ENCODE data around the gene SCN1B. TPM values are rescaled to one million over a fixed set of nuclear protein-coding genes. Genes with fewer than 3 reads are reported as not detected.

Gene SCN1B
- total RNA-seq, 2 experiments from 2014 or later = 1.4 to 2.3 TPM

DNA sequence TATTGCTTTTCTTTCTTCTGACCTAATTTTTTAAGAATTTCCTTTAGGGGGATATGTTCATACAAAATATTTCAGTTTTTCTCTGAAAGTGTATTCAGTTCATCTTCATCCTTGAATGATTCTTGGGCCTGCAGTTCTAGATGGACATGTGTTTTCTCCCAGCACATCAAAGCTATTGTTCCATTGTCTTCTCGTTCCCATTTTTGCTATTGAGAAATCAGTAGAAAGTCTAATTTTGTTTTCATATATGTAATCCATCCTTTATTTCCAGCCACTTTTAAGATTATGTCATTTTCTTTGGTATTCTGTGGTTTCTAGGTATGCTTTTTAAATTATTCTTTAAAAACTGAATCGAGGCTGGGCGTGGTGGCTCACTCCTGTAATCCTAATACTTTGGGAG is 46.0 kb upstream of the SCN1B start:
- Histone ChIP-seq H3K9me3 (ENCODE audit: control insufficient read depth in 1 of 2, insufficient read depth in 1 of 2, low read length in 2 of 2) (no peaks in the 10 kb centered on the region), H3K4me1 (ENCODE audit: insufficient read depth, low read length) (peaks cover 11% of the 10 kb centered on the region), H3K36me3 (ENCODE audit: insufficient read depth, low read length) (no peaks in the 10 kb centered on the region), H3K27ac (ENCODE audit: low read depth in 1 of 2, low read length in 2 of 2) (no peak overlapping the region), H3K27me3 (ENCODE audit: control insufficient read depth in 1 of 2, insufficient read depth in 2 of 2, low read length in 2 of 2) (no peaks in the 10 kb centered on the region), H3K4me3 (ENCODE audit: low read length) (no peak overlapping the region)
- ATAC-seq (ENCODE audit: poor library complexity) = no peak
- intact Hi-C loops (cut with DNase I, micrococcal nuclease) = no loop called here
- Mint-ChIP-seq H3K27ac (no peak overlapping the region), H3K4me1 (ENCODE audit: low read depth) (peaks cover 16% of the 10 kb centered on the region), H3K4me3 (no peak overlapping the region), H3K36me3 (ENCODE audit: low read depth) (no peaks in the 10 kb centered on the region), H3K27me3 (no peaks in the 10 kb centered on the region), H3K9me3 (no peaks in the 10 kb centered on the region)
- TF ChIP-seq, protein P1, sequence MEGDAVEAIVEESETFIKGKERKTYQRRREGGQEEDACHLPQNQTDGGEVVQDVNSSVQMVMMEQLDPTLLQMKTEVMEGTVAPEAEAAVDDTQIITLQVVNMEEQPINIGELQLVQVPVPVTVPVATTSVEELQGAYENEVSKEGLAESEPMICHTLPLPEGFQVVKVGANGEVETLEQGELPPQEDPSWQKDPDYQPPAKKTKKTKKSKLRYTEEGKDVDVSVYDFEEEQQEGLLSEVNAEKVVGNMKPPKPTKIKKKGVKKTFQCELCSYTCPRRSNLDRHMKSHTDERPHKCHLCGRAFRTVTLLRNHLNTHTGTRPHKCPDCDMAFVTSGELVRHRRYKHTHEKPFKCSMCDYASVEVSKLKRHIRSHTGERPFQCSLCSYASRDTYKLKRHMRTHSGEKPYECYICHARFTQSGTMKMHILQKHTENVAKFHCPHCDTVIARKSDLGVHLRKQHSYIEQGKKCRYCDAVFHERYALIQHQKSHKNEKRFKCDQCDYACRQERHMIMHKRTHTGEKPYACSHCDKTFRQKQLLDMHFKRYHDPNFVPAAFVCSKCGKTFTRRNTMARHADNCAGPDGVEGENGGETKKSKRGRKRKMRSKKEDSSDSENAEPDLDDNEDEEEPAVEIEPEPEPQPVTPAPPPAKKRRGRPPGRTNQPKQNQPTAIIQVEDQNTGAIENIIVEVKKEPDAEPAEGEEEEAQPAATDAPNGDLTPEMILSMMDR (IDR thresholded peaks at IDR 0.05) = no peak
- ChIA-PET CTCF (no interaction called here), POLR2A (interaction anchor here (0.8 to 1.0 kb wide), 2 partner anchors 12 to 30 kb away, joined by 3 read pairs; no protein-coding TSS in a partner anchor)
- no peak for DNase-seq

DNA sequence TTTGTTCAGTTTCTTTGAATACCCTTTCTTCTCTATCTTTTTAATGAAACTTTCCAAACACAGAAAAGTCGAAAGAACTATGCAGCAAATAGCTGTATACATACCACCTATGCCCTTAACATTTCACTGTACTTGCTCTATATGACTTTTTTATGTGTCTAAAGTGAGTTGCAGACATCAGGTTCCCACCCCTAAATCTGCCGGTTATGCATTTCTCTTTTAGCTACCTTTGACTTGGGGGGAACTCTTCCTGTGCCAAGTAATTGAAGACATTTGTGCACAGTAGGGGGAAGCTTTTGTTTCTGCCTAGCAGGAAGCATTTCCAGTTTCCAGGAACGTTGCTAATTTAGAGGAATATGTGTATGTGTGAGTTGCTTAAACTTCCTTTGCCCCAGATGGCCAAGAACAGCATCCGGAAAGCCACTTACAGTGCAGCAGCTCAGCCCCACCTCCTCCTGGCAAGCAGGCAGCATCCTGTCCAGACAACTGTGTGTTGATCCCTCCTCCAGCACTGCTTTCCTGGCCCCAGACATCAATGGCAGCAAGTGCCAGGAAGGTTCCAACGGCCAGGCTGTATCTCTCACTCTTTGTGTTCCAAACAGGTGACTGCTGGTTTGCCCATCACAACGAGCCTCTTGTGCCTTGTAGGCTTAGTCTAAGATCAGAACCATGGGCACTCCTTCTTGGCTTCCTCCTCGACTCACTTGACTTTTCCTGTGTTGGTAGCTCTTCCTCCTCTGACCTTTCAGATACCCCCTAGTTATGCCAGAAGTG is 44.8 kb upstream of the SCN1B start:
- no peaks in the 10 kb centered on the region for H3K27me3 Mint-ChIP-seq
- no peak overlapping the region for H3K4me3 ChIP-seq (ENCODE audit: low read length)
- H3K27me3 ChIP-seq (ENCODE audit: control insufficient read depth in 1 of 2, insufficient read depth in 2 of 2, low read length in 2 of 2) = no peaks in the 10 kb centered on the region
- TF ChIP-seq, protein P1 (IDR thresholded peaks at IDR 0.05) = no peak
- H3K9me3 ChIP-seq (ENCODE audit: control insufficient read depth in 1 of 2, insufficient read depth in 1 of 2, low read length in 2 of 2) = no peaks in the 10 kb centered on the region
- H3K36me3 ChIP-seq (ENCODE audit: insufficient read depth, low read length) = no peaks in the 10 kb centered on the region
- peak overlapping the region; percentile 50 for H3K27ac Mint-ChIP-seq
- H3K27ac ChIP-seq (ENCODE audit: low read depth in 1 of 2, low read length in 2 of 2) = peak overlapping the region in 1 of 2 donors; percentile 8
- intact Hi-C loops (cut with DNase I, micrococcal nuclease) = no loop called here
- ChIA-PET CTCF (interaction anchor here (0.5 to 0.7 kb wide), 2 partner anchors 13 to 23 kb away, joined by 3 to 4 read pairs; no protein-coding TSS in a partner anchor), POLR2A (interaction anchor here (1.0 to 2.0 kb wide), 6 partner anchors 11 to 29 kb away, joined by 3 to 15 read pairs (median 6); partner anchors contain the start of gene GRAMD1A)
- H3K4me1 Mint-ChIP-seq (ENCODE audit: low read depth) = peaks cover 22% of the 10 kb centered on the region
- H3K36me3 Mint-ChIP-seq (ENCODE audit: low read depth) = no peaks in the 10 kb centered on the region
- peak overlapping the region; percentile 43 for H3K4me3 Mint-ChIP-seq
- DNase-seq (peak in 6 of 14 experiments; percentile 29 to 56 (median 42)), ATAC-seq (ENCODE audit: poor library complexity) (peak; percentile 77)
- no peaks in the 10 kb centered on the region for H3K9me3 Mint-ChIP-seq
- peaks cover 13% of the 10 kb centered on the region for H3K4me1 ChIP-seq (ENCODE audit: insufficient read depth, low read length)

DNA sequence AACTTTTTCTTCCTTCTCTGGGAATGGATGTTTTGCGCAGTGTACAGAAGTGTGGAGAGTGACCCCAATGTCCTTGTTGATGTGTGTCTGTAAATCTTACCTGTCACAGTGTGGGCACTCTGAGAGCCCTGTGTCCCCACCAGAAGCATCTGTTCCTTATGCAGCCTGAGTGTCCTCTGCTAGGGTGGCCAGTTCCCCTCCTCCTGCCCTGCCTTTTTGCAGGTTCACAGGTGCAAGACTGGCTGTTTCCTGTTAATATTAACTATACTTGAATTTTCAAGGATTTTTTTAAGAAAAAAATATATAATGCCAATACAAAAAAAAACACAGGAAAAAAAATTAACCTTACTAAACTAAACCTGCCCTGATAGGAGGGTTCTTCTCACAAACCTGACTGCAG is 42.2 kb upstream of the SCN1B start:
- Histone ChIP-seq H3K27me3 (ENCODE audit: control insufficient read depth in 1 of 2, insufficient read depth in 2 of 2, low read length in 2 of 2) (no peaks in the 10 kb centered on the region), H3K9me3 (ENCODE audit: control insufficient read depth in 1 of 2, insufficient read depth in 1 of 2, low read length in 2 of 2) (no peaks in the 10 kb centered on the region), H3K27ac (ENCODE audit: low read depth in 1 of 2, low read length in 2 of 2) (no peak overlapping the region), H3K36me3 (ENCODE audit: insufficient read depth, low read length) (no peaks in the 10 kb centered on the region), H3K4me3 (ENCODE audit: low read length) (no peak overlapping the region), H3K4me1 (ENCODE audit: insufficient read depth, low read length) (peaks cover 15% of the 10 kb centered on the region)
- Mint-ChIP-seq H3K36me3 (ENCODE audit: low read depth) (no peaks in the 10 kb centered on the region), H3K27ac (no peak overlapping the region), H3K27me3 (no peaks in the 10 kb centered on the region), H3K4me3 (no peak overlapping the region), H3K4me1 (ENCODE audit: low read depth) (peaks cover 45% of the 10 kb centered on the region), H3K9me3 (no peaks in the 10 kb centered on the region)
- POLR2A ChIA-PET = interaction anchor here (1.1 kb wide), 1 partner anchor 8 kb away, joined by 5 read pairs; no protein-coding TSS in a partner anchor
- no peak for ATAC-seq (ENCODE audit: poor library complexity)
- TF ChIP-seq, protein P1 (IDR thresholded peaks at IDR 0.05) = no peak
- no peak for DNase-seq
- CTCF ChIA-PET = no interaction called here
- intact Hi-C loops (cut with DNase I, micrococcal nuclease) = no loop called here
